Activated T-helper 1 cell treated with anti-CD3 and anti-CD28 coated beads, Interleukin-2, amount 50 U/mL, for 16 hours (primary cell): ENCODE data around the gene TEX101.
"Not testable (repeated sequence)": the region's sequence is repeated elsewhere in the genome, so short reads cannot be mapped to it uniquely, and the experiment has no call there.

ENCODE experiments used
- DNase-seq, 2 donors: peaks; one replicate each; pipeline ENCODE4 v3.0.0-alpha.2; 2020; ENCODE audit warnings: low read depth in 1 of 2, low spot score in 1 of 2

The TEX101 gene, protein sequence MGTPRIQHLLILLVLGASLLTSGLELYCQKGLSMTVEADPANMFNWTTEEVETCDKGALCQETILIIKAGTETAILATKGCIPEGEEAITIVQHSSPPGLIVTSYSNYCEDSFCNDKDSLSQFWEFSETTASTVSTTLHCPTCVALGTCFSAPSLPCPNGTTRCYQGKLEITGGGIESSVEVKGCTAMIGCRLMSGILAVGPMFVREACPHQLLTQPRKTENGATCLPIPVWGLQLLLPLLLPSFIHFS

DNA sequence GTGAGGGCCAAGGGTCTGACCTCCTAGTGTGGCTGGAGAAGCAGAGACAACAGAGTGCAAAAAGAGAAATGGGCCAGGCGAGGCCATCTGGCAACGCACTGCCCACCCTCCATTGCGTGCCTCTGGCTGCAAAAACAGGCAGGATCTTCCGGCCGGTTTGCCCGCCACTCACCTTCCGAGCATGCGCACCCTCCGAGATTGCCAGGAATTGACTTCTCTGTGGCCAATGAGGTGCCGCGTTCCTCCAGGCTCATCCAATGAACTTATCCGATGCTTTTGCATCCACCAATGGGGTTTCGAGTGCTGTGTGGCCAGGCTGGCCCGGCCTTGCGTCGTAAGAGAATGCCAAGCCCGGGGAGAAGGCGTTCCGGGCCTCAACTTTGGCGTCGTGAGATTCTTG, at the start of gene TEX101:
Gene TEX101 (plus strand): TSS at position 337 of the 400 bp plus-strand sequence. CDS start 1,030 bp downstream, outside the sequence.
- no peak for DNase-seq

DNA sequence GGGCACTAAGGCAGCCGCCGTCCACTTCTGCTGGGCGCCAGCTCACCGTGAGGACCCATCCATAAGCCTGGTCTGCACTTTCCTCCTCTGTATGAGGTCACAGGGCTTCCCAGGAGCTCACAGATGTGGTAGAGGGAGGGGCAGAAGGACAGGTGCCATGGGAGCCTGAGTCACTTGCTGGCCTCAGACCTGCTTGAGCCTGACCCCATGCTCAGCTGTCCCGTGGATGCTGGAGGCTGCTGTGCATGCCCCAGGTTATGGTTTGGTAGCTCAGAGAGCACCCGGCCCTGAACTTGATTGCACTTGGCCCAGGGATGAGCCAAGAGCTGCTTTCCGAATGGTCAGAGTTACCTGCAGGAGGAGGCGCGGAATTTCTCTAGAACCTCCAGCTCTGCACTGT, 49.0 kb upstream of the TEX101 start:
- not testable (repeated sequence) for DNase-seq

DNA sequence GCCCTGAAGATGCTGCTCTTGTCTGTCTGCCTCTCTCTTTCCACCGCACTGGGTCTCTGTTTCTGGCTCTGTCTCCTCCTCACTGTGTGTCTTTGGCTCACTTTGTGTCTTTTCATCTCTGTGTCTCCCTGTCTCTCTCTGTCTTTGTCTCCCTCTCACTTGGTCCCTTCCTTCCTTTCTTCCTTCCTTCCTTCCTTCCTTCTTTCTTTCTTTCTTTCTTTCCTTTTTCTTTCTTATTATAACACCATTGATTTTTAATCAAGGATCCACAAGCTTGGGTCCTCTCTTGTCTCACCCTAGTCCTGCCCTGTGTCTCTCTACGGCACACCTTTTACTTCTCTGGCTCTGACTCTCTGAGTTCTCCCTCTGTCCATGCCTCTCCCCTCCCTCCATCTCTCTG, 46.9 kb upstream of the TEX101 start:
- DNase-seq: no peak

DNA sequence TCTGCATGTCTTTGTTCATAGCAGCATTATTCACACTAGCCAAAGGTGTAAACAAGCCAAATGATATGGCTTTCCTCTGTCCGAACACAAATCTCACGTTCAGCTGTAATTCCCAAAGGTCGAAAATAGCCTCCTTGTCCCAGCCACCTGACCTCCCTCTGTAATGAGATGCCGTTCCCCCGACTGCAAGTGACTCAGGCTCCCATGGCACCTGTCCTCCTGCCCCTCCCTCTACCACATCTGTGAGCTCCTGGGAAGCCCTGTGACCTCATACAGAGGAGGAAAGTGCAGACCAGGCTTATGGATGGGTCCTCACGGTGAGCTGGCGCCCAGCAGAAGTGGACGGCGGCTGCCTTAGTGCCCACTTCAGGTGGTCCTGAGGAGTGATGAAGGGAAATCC, 45.8 kb upstream of the TEX101 start:
- DNase-seq: not testable (repeated sequence)

DNA sequence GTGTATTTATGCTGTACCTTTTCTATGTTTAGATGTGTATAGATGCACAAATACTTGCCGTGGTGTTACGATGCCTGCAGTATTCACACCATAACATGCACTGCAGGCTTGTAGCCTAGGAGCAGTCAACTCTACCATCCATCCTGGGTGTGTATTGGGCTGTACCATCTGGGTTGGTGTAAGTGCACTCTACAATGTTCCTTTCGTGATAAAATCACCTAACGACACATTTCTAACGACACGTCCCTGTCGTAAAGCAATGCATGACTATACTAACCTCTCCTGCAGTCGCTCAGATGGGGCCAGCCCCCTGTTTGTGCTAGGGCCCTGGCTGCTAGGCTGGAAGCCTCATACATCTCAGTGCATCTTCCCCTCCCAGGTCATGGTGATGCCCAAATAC, 42.8 kb upstream of the TEX101 start:
- no peak for DNase-seq

DNA sequence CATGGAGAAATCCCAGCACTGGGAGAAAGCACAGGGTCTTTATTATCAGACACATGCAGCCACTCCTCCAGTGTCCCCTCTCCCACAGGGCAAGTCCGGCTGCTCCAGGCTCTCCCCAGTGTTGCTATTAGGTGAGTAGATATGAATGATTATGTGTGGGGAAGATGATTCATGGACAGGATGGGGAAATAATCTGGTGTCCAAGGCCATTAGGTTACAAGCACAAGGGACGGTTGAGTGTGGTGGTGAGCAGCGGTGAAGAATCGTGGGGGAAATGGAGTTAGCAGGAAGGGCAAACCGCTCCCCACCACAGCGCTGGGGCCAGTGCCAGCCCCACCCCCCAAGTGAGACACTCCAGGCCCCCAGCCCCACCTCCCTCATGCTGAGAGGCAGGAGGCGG, 42.2 kb upstream of the TEX101 start:
- DNase-seq: no peak

DNA sequence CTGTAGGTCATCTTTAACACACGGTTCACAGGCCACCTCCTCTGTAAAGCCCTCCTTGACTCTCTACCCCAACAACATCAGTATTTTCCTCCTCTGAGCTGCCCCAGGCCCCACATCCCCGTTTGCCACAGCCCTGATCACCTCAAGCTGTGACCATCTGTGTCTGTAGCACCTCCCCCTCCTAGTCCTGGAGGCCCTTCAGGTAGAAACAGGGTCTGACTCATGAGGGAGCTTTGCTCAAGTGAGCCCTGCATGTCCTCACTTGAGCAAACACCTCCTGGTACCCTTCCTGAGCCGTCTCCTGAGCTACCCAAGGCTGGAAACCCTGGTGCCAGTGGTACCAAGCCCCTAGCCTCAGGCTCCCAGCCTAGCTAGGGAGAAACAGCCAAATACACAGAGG, 37.1 kb upstream of the TEX101 start:
- DNase-seq: not testable (repeated sequence)

DNA sequence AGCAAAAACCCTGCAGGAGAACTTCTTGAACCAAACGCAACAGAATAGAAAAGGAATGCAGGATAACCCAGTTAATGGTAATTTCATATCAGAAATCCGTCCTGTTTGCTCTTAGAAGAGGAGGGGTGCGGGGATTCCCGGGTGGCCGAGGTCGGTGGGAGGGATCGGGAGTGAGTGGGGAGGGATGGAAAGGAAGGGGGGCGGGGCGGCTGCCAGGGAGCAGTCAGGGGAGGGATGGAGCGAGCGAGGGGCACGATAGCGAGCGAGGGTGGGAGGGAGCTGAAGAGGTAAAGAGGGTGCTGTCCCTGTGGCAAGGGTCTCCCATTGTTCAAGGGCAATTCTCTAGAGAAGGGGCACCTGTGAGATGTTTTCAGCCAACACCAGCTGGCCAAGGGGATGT, 34.7 kb upstream of the TEX101 start:
- no peak for DNase-seq

DNA sequence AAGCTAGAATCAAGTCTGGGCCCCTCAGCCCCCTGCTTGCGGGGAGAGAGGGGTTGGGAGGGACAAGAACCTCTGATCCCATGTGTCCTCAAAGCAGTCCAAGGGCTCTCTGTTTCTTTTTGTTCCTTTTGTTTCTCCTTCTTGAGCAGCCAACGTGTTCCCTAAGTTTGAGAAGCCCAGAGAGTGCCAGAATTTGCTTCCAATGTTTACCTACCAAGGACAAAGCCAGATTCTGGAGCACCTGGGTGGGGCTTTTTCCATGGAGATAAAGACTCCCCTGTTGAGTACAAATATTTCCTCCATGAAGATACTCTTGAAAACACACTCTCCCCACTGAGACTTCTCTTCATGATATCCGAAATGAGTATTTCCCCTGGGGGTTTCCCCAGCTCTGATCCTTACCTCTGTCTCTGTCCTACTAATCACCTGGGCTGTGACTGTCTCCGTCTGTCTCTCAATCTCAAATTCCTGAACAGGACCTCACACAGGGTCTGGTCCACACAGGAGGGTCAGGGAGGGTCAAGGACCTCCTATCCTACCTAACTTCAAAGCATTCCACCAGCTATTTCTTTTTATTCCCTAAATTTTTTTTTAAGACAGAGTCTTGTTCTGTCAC, 33.8 kb upstream of the TEX101 start:
- DNase-seq: no peak

DNA sequence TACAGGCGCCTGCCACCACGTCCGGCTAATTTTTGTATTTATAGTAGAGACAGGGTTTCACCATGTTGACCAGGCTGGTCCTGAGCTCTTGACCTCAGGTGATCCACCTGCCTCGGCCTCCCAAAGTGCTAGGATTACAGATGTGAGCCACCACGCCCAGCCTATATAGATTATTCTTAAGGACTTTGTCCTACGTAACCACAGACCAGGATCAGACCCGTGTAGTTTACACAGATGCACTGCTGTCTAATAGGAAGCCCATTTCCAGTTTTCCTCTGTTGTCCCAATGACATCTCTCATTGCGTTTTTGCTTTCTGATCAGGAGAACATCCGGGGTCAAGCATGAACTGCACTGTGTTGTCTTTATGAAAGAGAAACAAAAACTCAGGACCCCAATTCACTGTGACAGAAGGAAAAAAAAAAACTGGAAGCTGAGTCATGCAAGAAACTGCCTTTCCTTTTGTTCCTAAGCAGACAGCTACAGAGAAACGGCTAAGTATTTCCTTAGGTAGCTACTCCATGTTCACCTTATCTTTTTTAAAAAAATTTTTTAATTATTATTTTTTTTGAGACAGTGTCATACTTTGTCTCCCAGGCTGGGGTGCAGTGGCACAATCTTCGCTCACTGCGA, 32.0 kb upstream of the TEX101 start:
- not testable (repeated sequence) for DNase-seq

DNA sequence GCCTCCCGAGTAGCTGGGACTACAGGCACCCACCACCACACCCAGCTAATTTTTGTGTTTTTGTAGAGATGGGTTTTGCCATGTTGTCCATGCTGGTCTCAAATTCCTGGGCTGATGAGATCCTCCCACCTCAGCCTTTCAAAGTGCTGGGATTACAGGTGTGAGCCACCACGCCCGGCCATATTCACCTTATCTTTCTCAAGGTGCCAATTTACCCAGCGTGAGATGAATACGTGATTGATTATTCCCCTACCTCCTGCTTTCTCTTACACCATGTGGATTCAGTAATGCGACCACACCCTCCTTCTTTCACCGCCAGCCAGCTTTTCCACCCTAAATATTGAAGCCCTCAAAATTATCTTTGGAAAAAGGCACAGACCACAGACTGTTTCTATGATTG, 31.4 kb upstream of the TEX101 start:
- DNase-seq: not testable (repeated sequence)

DNA sequence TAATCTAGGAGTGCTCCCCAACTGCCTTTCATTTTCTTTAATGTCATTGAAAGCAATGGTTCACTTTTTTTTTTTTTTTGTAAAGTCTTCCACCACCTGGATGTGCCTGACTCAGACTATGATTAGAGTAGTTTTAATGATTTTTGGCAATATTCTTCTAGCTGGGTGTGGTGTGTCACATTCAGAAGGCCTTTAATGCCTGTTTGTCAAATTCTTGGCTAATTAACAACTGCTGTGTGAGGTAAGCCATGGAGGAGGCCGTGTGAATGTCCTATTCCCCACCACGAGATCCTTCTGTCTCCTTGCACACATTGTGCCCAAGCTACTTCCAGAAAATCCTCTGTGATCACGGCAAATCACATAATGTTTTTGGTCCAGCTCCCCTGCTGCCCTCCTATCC, 30.9 kb upstream of the TEX101 start:
- DNase-seq: not testable (repeated sequence)

DNA sequence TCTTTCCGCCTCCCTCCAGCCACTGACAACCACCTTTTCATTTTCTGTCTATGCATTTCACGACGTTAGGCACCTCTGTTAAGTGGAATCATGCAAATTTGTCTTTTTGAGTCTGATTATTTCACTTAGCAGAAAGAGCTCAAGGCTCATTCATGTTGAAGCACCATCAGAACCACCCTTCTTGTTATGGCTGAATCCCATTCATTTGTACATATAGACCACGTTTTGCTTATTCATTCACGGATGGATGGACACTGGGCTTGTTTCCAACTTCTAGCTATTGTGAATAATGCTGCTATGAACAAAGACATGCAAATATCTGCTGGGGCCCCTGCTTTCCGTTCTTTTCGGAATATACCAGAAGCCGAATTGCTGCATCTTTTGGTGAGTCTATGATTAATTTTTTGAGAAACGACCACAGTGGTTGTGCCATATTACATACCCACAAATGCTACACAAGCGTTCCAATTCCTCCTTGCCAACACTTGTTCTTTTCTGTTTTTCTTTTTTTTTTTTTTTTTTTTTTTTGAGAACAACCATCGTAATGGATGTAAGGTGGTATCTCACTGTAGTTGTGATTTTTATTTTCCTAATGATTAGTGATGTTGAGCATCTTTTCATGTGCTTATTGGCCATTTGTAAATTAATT, 23.7 kb upstream of the TEX101 start:
- DNase-seq: not testable (repeated sequence)

DNA sequence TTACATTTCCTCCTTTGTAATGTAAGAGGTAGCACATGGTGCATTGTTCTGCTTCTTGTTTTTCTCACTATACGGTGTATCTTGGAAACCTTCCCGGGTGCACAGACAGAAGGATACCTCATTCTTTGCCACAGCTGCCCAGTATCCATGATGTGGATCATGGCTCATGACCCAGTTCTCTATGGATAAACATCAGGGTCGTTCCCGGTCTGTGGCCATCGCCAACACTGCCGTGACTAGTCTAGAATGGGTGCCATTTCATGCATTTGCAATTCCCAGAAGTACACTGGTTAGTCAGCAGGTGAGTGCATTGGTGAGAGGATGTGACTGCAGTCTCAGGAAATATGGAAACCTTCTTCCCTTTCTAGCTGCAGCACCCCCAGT, 23.1 kb upstream of the TEX101 start:
- not testable (repeated sequence) for DNase-seq

DNA sequence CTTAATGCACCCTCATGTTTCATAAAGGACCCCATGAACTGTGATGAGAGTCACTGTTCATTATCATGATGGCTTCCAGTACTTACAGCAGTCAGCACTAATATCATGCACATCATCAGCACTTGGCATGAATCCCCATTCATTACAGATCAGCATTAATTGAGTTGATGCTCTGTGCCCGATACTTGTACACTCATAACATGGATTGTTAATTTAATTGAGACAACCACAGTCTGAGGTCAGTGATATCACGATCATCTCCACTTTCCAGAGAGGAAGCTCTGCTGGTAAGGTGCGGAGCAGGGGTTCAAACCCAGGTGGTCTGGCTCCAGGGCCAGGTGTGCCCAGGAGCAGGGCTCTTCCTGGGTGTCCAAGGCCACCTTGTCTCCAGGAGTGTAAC, 21.2 kb upstream of the TEX101 start:
- DNase-seq: not testable (repeated sequence)

DNA sequence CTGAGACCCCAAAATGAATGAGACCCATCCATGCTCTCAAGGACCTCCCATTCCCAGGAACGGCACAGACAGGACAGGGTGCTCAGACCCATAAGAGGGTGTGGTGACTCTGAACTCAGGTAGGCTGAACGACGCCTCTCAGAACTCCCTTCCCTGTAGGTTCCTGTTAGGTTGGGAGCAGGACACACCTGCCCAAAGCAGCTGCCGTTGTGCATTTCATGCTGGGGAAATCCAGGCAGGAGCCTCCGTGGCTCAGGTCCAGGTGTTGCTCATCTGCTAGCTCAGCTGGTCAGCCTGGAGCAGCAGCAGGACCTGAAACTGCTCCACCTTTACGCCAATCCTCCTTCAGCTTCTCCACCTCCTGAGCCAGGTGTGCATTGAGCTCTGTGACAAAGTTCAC, 19.1 kb upstream of the TEX101 start:
- DNase-seq: no peak

DNA sequence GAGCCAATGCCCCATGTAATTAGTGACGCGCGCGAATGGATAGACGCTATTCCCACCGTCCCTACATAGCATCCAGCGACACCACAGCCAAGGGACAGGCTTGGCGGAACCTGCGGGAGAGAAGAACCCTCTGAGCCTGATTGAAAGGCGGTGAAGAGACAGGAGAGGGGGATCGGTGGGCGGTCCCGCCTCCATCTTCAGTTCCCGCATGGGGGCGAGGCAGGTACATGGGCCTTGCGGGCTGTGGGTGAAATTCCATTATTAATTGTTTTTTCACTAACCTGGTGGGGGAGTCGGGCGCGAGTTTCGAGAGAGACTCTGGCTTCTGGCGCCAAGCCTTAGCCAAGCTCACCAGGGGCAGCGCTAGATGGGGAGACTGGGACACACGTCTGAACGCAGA, 8.4 kb upstream of the TEX101 start:
- no peak for DNase-seq

DNA sequence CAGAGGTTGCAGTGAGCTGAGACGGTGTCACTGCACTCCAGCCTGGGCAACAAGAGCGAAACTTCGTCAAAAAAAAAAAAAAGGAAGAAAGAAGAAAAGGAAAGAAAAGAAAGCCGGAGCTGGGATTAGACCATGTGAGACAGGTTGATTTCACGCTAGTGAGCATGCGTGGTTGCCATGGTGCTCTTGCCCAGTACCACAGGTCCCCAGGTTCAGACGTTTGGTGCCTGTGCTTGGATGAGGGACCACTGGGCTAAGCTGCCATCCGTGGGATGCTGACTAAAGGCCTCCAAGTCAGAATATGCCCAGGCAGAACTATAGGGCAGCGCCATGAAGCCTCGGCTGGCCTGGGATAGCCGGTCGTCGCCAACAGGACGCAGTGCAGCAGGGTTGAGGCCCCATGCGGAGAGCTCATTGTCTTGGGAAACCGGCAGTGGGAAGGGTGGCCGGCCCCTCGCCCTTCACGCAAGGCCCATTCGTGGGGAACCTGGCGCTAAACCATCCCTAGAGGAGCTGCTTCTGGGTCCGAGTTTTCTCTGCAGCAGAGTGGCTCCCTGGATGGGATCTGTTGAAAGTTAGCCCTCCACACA, 7.2 kb upstream of the TEX101 start:
- DNase-seq: no peak

DNA sequence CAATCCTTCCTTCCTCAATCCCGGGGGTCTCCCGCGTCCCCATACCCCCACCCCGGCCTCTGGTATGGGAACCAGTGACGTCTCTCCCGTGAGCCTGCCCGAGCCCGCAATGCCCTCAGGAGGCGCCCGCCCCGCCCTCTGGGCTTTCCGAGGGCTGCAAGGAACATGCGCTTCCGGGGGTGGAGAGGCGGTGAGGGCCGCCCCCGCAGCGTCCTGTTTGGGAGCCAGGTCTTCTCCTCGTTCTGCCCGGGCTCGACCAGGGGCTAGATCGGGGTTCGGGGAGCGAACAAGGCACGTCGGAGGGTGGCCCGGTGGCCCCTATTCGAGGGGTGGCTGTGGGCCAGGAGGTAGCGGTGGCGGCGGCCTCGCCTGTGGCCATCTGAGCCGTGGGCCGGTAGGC, 6.6 kb upstream of the TEX101 start:
- no peak for DNase-seq

DNA sequence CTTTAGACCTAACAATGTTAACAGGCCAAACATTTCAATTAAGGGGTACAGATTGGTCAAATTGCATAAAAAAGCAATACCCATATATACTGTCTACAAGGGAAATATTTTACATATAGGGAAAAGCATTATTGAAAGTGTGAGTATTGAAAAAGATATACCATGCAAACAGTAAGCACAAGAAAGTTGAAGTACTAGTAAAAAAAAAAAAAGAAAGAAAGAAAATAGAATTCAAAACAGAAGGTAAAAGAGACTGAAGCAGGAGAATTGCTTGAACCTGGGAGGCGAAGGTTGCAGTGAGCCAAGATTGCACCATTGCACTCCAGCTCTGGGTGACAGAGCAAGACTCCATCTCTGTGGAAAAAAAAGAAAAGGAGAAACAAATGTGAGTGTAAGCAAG, 5.3 kb upstream of the TEX101 start:
- no peak for DNase-seq

DNA sequence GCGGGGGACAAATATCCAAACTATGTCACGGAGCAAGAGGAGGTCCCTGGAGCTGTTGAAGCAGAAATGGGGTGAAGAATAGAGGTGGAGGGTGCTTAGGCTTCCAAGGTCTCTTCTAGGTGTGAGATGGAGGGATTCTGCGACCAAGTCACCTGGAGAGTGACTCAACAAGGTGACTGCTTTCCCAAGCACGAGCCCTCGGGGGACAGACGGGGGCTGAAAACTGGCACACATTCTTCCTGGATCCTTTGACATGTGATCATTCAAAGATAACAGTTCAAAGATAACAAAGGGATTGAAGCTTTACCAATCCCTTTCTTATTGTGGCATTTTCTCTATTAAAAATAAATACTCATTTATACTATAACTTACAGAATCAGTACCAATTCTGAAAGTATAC, 2.2 kb upstream of the TEX101 start:
- DNase-seq: no peak
